GM18861 (cell line): Measurements from ENCODE around the gene OSBPL2.

Source experiments
- ATAC-seq: cut with Tn5 transposase; IDR thresholded peaks from one replicate; pipeline ENCODE4 v1.9.1; 2021; ENCODE audit not compliant: unreplicated experiment

Gene OSBPL2

DNA sequence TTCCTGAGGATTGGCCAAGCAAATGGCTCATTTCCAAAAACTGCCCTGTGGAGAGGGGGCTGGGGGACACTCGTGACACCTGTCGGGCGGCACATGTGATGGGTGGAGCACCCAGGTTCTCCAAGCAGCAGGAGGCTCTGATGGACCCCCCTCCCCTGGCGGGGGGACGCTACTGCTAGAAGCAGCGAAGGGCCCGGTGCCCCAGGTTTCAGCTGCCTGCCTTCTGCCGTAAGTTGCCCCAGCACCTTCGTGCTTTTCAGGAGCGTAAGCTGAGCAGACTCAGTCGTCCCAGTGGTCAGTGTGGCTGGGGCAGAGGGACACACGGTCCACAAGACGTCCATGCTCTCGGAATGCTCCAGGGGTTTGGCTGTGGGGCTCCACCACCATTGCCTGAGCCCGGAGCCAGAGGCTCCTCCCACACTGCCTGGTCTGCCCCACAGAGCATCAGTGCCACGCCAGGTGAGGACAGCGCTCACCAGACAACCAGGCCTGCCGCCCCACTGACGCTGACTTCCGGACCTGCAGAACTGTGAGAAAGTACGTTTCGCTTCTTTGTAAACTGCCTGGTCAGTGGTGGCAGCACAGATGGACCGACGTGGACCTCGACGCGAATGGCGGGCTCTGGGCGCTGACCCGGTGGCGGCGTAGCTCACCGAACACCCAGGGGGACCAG is 60.4 kb downstream of the OSBPL2 start:
- ATAC-seq: no peak

DNA sequence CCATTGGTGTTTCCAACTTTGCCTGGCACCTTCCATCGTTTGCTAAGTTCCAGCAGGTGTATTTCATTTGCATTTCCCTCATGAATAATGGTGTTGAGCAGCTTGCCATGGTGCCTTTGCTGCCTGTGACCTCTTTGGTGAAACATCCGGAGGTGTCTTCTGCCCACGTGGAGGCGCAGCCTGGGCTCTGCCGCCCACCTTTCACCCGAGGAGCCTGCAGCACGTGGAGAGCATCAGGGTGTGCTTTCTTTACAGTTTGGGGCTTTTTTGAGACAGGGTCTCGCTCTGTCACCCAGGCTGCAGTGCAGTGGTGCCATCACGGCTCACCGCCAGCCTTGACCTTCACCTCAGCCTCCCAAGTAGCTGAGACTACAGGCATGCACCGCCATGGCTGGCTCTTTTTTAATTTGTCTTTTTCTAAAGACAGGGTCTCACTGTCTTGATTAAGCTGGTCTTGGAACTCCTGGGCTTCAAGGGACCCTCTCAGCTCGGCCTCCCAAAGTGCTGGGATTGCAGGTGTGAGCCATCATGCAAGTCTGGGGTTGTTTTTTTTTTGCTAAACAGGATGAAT is 61.4 kb downstream of the OSBPL2 start:
- no peak for ATAC-seq

- no peak for ATAC-seq
Measured at GRCh38 chr20:62300319-62300718, 62.0 kb downstream of the OSBPL2 start.

DNA sequence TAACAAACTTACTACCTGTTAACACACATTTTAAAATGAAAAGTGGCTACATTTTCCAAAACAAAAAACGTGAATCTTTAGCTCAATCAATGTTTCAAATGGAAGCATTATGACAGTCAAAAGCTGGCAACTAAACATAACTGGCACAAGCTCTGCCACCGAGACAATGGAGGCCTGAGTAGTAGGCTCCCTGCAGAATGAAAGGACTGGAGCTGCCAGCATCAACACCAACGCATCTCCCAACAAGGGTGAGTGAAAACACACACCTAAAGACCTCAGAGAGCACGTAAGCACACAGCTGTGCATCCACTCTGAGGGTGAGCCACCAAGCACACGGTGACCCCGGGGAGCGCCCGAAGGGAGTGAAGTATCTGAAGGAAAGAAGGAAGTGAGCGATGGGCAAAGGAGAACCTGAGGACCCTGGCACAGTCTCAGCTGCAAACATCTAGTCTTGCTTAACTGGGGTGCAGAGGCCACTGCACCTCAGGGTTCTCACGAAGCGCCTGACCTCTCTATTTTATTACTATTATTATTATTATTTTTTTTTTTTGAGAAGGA is 62.9 kb downstream of the OSBPL2 start:
- no peak for ATAC-seq

- no peak for ATAC-seq
Measured at GRCh38 chr20:62301773-62302340, 63.5 kb downstream of the OSBPL2 start.

- peak; percentile 87 for ATAC-seq
Measured at GRCh38 chr20:62302341-62303061, 64.2 kb downstream of the OSBPL2 start, which contains the start of gene ADRM1. ADRM1 (plus strand) TSS chr20:62302997; CDS start chr20:62303569, 572 bp downstream.

DNA sequence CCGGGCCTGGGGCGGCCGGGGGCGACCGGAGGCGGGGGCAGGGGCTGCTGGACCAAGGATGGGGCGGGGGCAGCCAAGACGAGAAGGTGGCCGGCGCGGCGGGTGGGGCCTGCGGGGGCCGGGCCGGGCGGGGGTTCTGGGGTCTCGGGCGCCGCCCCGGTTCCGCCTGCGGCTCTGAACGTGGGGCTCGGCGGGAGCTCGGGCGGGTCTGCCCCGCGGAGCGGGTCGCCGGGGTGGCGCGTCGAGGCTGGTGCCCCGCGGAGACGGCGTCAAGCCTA is 64.7 kb downstream of the OSBPL2 start:
- no peak for ATAC-seq

- no peak for ATAC-seq
Measured at GRCh38 chr20:62303340-62304226, 65.3 kb downstream of the OSBPL2 start.

DNA sequence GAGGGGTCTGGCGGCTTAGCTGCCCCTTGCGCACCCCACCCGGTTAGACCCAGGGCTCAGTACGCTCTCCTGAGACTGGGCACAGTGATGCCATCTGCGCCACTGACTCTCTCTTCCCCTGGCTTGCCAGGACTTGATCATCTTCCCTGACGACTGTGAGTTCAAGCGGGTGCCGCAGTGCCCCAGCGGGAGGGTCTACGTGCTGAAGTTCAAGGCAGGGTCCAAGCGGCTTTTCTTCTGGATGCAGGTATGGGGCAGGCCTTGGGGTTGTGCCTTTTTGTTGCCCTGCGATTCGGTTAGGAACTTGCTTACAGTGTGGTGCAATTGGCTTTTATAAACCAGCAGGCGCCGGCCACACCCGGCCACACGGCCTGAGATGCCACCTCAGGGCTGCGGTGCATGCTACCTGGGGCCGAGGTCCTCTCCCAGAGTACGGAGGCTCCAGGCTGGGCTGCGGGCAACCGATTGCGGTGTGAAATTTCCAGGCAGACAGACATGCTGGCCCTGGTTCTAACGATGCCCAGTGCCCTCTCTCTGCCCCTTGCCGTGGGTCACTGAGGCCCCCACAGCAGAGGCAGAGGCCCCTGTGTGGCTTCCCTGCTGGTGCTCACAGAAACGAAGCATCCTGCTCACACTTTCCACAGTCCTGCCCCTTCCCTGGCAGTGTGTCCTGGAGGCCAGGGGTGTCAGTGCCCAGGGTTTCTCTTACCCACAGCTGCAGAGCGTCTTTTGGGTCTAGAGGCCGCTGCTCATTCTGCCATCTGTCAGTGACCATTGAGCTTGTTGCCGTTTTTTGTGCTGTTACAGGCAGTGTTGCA is 66.2 kb downstream of the OSBPL2 start:
- no peak for ATAC-seq

- ATAC-seq: no peak
Measured at GRCh38 chr20:62305149-62305764, 66.9 kb downstream of the OSBPL2 start.

- ATAC-seq: no peak
Measured at GRCh38 chr20:62305765-62306413, 67.6 kb downstream of the OSBPL2 start.

- ATAC-seq: no peak
Measured at GRCh38 chr20:62306414-62307187, 68.3 kb downstream of the OSBPL2 start.

DNA sequence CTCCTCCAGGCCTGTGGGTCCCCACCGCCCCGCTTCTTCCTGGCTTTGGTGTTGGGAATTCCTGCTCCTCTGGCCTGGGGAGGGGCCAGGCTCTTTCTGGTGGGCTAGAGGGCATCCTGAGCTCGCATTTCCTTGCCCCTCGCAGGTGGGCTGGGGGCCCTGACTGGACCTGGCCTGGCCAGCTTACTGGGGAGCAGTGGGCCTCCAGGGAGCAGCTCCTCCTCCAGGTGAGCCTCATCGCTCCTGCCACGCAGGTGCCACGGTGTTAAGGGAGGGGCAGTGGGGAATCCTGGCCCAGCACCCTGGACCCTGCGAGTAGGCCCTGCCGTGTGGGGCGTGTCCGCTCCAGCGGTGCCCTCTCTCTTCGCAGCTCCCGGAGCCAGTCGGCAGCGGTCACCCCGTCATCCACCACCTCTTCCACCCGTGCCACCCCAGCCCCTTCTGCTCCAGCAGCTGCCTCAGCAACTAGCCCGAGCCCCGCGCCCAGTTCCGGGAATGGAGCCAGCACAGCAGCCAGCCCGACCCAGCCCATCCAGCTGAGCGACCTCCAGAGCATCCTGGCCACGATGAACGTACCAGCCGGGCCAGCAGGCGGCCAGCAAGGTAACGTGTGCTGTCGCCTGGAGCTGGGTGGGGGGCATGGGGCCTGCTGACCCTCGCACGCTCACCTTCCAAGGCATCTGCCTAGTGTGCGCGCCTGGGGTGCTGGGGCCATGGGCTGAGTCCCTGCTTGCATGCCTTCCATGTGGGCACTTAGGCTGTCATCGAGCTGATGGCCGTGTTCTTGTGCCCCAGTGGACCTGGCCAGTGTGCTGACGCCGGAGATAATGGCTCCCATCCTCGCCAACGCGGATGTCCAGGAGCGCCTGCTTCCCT is 69.1 kb downstream of the OSBPL2 start:
- no peak for ATAC-seq

DNA sequence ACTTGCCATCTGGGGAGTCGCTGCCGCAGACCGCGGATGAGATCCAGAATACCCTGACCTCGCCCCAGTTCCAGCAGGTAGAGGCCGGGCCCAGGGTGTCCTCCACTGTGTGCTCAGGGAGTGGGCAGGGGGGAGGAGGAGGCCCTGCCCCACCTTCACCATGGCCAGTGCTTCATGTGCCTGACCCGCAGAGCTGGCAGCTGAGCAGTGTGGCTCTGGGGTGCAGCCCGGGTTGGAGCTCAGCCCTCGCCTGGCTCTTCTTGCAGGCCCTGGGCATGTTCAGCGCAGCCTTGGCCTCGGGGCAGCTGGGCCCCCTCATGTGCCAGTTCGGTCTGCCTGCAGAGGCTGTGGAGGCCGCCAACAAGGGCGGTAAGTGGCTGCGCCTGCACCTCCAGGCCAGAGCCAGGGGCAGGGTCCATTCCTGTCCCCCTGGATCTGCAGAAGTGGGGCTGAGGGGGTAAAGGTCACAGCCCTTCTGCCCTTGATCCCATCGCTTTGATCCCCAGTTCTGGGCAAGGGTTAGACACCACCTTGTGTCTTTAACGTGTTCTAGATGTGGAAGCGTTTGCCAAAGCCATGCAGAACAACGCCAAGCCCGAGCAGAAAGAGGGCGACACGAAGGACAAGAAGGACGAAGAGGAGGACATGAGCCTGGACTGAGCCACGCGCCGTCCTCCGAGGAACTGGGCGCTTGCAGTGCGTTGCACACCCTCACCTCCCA is 69.9 kb downstream of the OSBPL2 start:
- ATAC-seq: no peak

GRCh38 chr20:62309198-62309944 is 71.0 kb downstream of the OSBPL2 start:
- no peak for ATAC-seq
